ENCODE measurements around the gene TTLL3.

- TF ChIP-seq CTCF (IDR thresholded peaks at IDR 0.05) (no peak), POLR2A (IDR thresholded peaks at IDR 0.05) (no peak)
These were observed 65.4 kb downstream of the TTLL3 start for GRCh38 chr3:9875448-9875847.
